Upper lobe of left lung (tissue), 6 donors: Measurements from ENCODE around the gene RRP9. TPM values are rescaled to one million over a fixed set of nuclear protein-coding genes. Genes with fewer than 3 reads are reported as not detected.

Source experiments
- ATAC-seq, 2 donors: fragments of 200-7000 bp; cut with Tn5 transposase; one replicate each; pipeline ENCODE4 v1.9.1; 2022; ENCODE audit warnings: mild to moderate bottlenecking in 2 of 2, moderate library complexity in 2 of 2; ENCODE audit not compliant: low FRiP score in 2 of 2
- DNase-seq, 2 donors: peaks; one replicate each; pipeline ENCODE4 v3.0.0-alpha.2; 2019 to 2020
- H3K27ac ChIP-seq, 4 donors: fragments of 200-600 bp; sonication (generic); one replicate each; pipeline ENCODE4 v1.5.1; 2016 to 2019
- H3K27me3 ChIP-seq, 4 donors: fragments of 200-600 bp; sonication (generic); one replicate each; pipeline ENCODE4 v1.5.1; 2017 to 2019
- H3K36me3 ChIP-seq, 4 donors: fragments of 200-600 bp; sonication (generic); one replicate each; pipeline ENCODE4 v1.5.1; 2016 to 2019
- H3K4me1 ChIP-seq, 4 donors: fragments of 200-600 bp; sonication (generic); one replicate each; pipeline ENCODE4 v1.5.1; 2018 to 2019
- H3K4me3 ChIP-seq, 4 donors: fragments of 200-600 bp; sonication (generic); one replicate each; pipeline ENCODE4 v1.5.1; 2017 to 2019; ENCODE audit warnings: mild to moderate bottlenecking in 2 of 4, moderate library complexity in 1 of 4
- H3K9me3 ChIP-seq, 4 donors: fragments of 200-600 bp; sonication (generic); one replicate each; pipeline ENCODE4 v1.5.1; 2018 to 2019
- EP300 ChIP-seq, 4 donors: sonication (generic); formaldehyde crosslinking; IDR thresholded peaks; one replicate each; pipeline ENCODE4 v1.5.1; 2017; ENCODE audit warnings: antibody characterized with exemption in 4 of 4, control low read depth in 2 of 4
- POLR2A ChIP-seq, 4 donors: fragments of 450-650 bp; IDR thresholded peaks; one replicate each; pipeline ENCODE4 v1.5.1; 2016 to 2017; ENCODE audit warnings: antibody characterized with exemption in 4 of 4, mild to moderate bottlenecking in 2 of 4
- POLR2AphosphoS5 ChIP-seq, 2 donors: sonication (generic); formaldehyde crosslinking; IDR thresholded peaks; one replicate each; pipeline ENCODE4 v1.5.1; 2017; ENCODE audit warnings: antibody characterized with exemption in 2 of 2
- WGBS, 2 donors: methylation state at CpG; one replicate each; pipeline ENCODE4 v1.1.5; 2017 to 2018; 5-methylcytosine and 5-hydroxymethylcytosine counted together
- total RNA-seq, 6 donors: library from RNA; depleted of rRNA in 4 of 6; stranded (reverse); fragments of >200 nt in 4 of 6; gene quantifications; one replicate each; pipeline versions ENCODE4 v1.1.0 to v1.2.1, GENCODE V29; 2016 to 2021
- TF ChIP-seq, protein P1 (sequence below), 6 experiments: fragments of 450-650 bp in 4 of 6; fragments of 200-600 bp in 2 of 6; sonication (generic) in 2 of 6; IDR thresholded peaks; one replicate each; pipeline ENCODE4 v1.5.1; 2016 to 2019; ENCODE audit warnings: antibody characterized with exemption in 6 of 6
- donor health status: DM: no; HTN: no; CAD: no; lungs with moderate emphysema.
- donor health status: DM: no; HTN: yes; CAD: no; lungs with severe emphysema.

RRP9 gene
- total RNA-seq, 6 donors from 2014 or later: 10.7 to 30.4 (median 19.8) TPM

DNA sequence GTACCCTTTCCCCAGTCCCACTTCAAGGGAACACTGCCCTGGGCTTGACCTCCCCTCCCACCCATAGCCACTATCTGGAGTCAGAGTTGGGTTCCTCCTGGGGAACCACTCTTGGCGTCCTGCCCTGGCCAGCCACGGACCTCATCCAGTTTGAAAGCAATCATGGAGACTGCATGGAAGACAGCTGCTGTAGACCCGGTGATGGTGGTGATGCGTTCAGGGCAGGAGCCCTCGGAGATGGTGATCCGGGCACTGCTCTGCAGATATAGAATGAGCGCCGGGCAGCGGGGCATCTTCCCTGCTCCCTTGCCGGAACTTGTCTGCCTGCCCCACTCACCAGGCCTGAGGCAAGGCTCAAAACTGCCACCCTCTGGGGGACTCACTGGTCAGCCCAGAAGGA lies 18.7 kb upstream of the RRP9 start:
- ATAC-seq: no peak
- 93 to 94% methylated on average over 6 to 10 of the region's 10 CpGs for WGBS, 2 donors

DNA sequence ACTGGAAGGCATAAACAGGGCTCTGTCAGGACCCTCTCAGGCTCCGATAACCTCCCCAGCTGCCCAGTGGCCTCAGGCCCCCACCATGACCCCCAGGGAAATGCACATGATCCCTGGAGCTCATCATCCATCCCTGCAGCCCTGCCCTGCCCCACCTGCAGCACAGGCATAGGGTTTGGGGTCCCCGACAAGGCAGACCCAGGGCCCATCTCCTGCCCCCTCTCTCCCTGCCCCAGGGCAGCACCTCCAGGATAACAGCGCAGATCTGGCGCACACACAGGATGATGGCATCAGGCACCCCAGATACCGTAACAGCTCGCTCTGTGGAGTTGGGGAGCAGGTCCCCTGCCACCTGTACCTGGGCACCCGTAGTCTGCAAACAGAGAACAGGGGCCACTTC lies 17.9 kb upstream of the RRP9 start:
- no peak overlapping the region for H3K4me3 ChIP-seq
- H3K27ac ChIP-seq: no peak overlapping the region
- peaks cover 6 to 18% (median 10%) of the 10 kb centered on the region in 4 donors for H3K4me1 ChIP-seq
- ATAC-seq: no peak
- DNase-seq: no peak
- TF ChIP-seq POLR2AphosphoS5 (IDR thresholded peaks at IDR 0.05) (no peak), POLR2A (IDR thresholded peaks at IDR 0.05) (no peak), EP300 (IDR thresholded peaks at IDR 0.05) (no peak)
- TF ChIP-seq, protein P1, sequence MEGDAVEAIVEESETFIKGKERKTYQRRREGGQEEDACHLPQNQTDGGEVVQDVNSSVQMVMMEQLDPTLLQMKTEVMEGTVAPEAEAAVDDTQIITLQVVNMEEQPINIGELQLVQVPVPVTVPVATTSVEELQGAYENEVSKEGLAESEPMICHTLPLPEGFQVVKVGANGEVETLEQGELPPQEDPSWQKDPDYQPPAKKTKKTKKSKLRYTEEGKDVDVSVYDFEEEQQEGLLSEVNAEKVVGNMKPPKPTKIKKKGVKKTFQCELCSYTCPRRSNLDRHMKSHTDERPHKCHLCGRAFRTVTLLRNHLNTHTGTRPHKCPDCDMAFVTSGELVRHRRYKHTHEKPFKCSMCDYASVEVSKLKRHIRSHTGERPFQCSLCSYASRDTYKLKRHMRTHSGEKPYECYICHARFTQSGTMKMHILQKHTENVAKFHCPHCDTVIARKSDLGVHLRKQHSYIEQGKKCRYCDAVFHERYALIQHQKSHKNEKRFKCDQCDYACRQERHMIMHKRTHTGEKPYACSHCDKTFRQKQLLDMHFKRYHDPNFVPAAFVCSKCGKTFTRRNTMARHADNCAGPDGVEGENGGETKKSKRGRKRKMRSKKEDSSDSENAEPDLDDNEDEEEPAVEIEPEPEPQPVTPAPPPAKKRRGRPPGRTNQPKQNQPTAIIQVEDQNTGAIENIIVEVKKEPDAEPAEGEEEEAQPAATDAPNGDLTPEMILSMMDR (IDR thresholded peaks at IDR 0.05): no peak
- H3K36me3 ChIP-seq: peaks cover 0 to 28% (median 14%) of the 10 kb centered on the region in 4 donors
- H3K9me3 ChIP-seq: no peaks in the 10 kb centered on the region
- H3K27me3 ChIP-seq: peaks cover 0 to 9% (median 0%) of the 10 kb centered on the region in 4 donors
- WGBS, 2 donors: 87 to 100% methylated on average over 3 to 7 of the region's 7 CpGs

More for the DNA sequence above, 18.7 kb upstream of the RRP9 start:
- no peak for DNase-seq
- peaks cover 6 to 19% (median 10%) of the 10 kb centered on the region in 4 donors for H3K4me1 ChIP-seq
- peaks cover 0 to 28% (median 14%) of the 10 kb centered on the region in 4 donors for H3K36me3 ChIP-seq
- no peak overlapping the region for H3K4me3 ChIP-seq
- TF ChIP-seq POLR2AphosphoS5 (IDR thresholded peaks at IDR 0.05): no peak
- no peak for TF ChIP-seq POLR2A (IDR thresholded peaks at IDR 0.05)
- TF ChIP-seq, protein P1 (IDR thresholded peaks at IDR 0.05): no peak
- no peak for TF ChIP-seq EP300 (IDR thresholded peaks at IDR 0.05)
- no peak overlapping the region for H3K27ac ChIP-seq
- H3K27me3 ChIP-seq: peaks cover 0 to 9% (median 0%) of the 10 kb centered on the region in 4 donors
- H3K9me3 ChIP-seq: no peaks in the 10 kb centered on the region

DNA sequence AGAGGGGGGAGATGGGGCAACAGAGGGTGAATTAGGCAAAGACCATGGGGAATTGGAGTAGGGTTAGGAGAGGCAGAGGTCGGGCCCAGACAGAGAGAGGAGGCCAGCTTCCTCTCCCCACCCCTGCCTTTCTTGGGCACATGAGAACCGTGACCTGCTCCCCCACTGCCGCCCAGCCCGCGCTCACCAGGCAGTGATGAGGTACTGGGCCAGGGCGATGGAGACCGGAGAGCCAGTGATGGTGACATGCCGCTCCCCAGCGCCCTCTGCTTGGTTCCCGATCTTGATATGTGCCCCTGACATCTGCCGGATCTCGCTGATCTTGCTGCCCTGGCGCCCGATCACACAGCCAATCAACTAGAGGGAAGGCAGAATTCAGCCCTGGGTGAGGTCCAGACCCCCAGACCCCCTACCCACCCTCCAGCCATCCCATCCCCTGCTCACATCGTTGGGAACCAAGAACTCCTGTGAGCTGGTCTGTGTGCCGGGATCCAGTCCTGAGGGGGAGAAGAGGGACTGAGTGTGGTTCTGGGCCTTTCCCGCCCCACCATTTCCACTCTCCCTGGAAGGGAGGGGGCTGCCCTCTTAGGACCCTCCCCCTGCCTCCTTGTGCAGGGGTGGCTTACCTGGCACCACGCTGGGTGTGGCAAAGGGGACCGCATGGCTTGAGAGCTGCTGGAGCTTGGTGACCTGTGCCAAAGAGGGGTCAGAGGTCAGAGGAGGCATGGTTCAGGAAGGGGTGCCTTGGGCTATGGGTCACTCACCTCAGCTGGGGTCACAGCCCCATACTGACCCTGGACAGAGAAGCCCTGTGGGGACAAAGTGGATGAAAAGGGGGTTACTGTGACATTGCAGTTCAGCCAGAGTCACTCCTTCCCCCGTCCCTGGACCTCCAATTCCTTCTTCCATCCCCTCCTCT lies 17.2 kb upstream of the RRP9 start:
- Histone ChIP-seq H3K4me1 (peaks cover 6 to 18% (median 10%) of the 10 kb centered on the region in 4 donors), H3K27ac (no peak overlapping the region), H3K4me3 (no peak overlapping the region), H3K36me3 (peaks cover 0 to 28% (median 14%) of the 10 kb centered on the region in 4 donors), H3K27me3 (peaks cover 0 to 9% (median 0%) of the 10 kb centered on the region in 4 donors), H3K9me3 (no peaks in the 10 kb centered on the region)
- TF ChIP-seq POLR2A (IDR thresholded peaks at IDR 0.05): no peak
- no peak for TF ChIP-seq EP300 (IDR thresholded peaks at IDR 0.05)
- TF ChIP-seq, protein P1 (IDR thresholded peaks at IDR 0.05): no peak
- no peak for TF ChIP-seq POLR2AphosphoS5 (IDR thresholded peaks at IDR 0.05)
- DNase-seq (no peak), ATAC-seq (no peak)
- WGBS, 2 donors: 95 to 96% methylated on average over 18 to 20 of the region's 20 CpGs

DNA sequence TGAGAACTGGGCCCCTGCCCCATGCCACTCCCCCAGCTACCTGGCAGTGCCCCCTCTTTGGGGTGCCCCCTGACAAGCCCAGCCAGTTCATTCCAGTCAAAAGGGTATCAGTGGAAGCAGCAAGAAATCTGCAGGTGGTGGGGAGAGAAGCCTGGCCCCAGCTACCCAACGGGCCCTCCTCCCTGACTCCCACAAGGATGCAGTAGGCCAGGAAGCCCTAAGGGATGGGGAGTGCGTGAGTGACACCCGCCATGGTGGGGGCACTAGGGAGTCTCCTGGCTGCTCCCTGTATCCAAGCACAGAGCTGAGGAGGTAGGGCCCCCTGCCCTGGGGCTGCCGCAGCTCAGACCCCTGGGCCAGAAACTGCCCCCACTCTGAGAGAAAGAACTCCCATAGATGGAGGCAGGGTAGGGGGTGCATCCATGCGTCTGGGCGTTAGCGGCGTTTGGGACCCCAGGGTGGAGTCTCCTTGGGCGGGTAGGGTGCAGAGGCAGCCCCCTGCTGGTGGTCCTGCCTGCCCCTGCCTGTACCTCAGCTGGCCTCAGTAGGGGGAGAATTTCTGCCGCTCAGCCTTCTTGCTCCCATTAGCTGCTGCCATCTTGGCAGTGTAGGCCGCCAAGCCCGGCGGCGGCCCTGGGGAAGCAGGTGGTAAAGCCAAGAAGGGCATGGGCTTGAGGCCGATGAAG lies 16.0 kb upstream of the RRP9 start:
- H3K27me3 ChIP-seq: peaks cover 0 to 9% (median 0%) of the 10 kb centered on the region in 4 donors
- H3K4me1 ChIP-seq: peaks cover 6 to 18% (median 10%) of the 10 kb centered on the region in 4 donors
- no peaks in the 10 kb centered on the region for H3K9me3 ChIP-seq
- ATAC-seq: no peak
- no peak overlapping the region for H3K27ac ChIP-seq
- WGBS, 2 donors: 98 to 100% methylated on average over 9 to 12 of the region's 15 CpGs
- peaks cover 0 to 28% (median 14%) of the 10 kb centered on the region in 4 donors for H3K36me3 ChIP-seq
- DNase-seq: no peak
- no peak overlapping the region for H3K4me3 ChIP-seq
- TF ChIP-seq POLR2AphosphoS5 (IDR thresholded peaks at IDR 0.05) (no peak), POLR2A (IDR thresholded peaks at IDR 0.05) (no peak), EP300 (IDR thresholded peaks at IDR 0.05) (no peak)
- TF ChIP-seq, protein P1 (IDR thresholded peaks at IDR 0.05): no peak
